ENCODE measurements around the gene ADD3.
A peak's percentile ranks its signal among the peaks of the same experiment; 100 is the strongest.

The ADD3 gene

DNA sequence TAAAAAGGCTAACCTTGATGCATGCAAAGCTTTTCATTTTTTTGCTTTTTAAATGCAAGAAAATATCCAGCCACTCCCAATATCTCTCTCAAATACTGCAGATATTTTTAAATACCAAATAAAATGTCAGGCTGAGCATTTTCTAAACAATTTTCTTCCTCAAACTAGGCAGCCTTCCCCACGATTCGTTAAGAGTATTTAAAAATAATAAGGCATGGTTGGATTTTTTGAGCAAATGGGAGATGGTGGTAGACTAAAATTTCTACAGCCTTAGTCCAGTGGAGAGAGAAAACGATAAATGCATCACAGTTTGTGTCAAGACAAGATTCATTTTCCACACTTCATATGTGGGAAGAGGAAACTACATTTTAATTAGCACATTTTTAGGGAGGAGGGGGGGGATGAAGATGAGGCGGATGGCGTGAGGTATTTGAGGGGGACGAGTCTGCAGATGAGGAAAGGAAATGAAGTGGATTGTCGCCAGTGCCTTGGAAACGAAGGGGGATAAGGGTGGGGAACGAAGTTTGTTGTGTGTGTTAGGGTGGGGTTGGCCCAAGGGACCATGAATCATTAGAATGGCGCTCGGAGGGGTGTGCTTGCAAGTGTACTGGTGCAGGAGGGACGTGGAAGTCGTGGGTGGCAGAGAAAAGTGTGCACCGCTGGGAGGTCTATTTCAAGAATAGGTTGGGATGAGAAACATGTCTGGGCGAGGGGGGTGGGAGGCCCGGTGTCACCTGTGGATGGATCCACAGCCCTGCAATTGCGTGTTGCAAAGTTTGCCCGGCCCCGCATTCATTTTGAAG lies 1.2 kb upstream of the ADD3 start:
- peak; percentile 47 for DNase-seq (ENCODE audit: low read depth)

DNA sequence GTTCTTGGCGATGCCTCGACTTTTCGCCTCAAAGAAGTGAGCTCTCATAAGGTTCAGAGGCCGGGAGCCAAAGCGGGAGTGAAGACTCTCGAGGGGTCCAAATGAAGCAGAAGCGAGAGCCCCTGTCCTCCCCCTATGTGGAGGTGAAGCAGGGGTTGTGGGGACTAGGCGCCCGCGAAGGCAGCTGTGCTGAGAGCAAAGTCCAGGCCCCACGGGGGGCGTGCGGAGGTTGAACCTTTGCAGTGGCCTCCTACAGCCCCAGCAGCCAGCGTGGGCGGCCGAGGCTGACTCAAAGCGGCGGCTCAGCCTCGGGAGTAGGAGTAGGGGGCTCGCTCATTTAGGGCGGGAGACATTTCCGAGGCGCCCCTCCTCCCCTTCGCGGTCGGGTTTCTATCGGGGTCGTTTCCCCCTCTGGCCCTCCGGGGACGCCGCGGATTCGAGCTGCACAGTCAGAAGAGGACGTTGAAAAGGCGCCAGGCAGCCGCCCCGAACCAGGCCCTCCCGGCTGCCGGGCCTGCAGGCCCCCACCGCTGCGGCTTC lies 553 bp upstream of the ADD3 start:
- DNase-seq (ENCODE audit: low read depth): no peak

- DNase-seq (ENCODE audit: low read depth): no peak
These were observed 945 bp downstream of the ADD3 start for GRCh38 chr10:110008518-110009339.

DNA sequence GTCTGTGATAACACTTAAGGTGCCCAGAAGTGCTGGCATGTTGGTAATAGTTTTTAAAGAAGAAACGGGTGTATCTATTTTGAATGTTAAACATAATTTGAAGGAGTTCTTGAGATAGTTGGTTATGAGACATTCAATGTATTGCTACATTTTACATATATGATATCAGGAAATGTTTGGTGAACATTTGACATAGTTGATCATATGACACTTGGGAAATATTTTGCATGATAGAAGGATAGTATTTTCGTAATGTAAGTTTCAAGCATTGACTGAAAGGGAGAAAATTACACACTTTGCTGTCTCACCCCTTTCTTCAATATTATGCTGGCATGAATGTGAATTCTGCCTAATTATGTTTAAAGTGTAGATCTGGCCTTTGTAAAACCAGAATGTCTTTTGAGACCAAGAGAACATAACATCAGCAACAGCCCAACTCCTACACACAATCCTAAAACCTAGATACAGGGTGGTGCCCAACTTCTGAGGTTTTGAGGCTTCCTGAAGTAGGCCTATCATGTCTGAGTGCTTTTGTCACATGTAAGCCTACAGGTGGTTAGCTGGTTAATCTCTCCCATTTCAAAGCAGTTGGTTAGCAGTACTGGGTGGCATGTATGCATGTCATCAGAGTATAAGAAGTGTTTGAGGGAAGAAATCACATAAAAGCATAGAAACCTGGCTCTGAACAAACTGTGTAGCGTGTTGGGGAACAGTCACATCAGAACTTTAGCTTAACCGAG lies 2.1 kb downstream of the ADD3 start:
- DNase-seq (ENCODE audit: low read depth): no peak

DNA sequence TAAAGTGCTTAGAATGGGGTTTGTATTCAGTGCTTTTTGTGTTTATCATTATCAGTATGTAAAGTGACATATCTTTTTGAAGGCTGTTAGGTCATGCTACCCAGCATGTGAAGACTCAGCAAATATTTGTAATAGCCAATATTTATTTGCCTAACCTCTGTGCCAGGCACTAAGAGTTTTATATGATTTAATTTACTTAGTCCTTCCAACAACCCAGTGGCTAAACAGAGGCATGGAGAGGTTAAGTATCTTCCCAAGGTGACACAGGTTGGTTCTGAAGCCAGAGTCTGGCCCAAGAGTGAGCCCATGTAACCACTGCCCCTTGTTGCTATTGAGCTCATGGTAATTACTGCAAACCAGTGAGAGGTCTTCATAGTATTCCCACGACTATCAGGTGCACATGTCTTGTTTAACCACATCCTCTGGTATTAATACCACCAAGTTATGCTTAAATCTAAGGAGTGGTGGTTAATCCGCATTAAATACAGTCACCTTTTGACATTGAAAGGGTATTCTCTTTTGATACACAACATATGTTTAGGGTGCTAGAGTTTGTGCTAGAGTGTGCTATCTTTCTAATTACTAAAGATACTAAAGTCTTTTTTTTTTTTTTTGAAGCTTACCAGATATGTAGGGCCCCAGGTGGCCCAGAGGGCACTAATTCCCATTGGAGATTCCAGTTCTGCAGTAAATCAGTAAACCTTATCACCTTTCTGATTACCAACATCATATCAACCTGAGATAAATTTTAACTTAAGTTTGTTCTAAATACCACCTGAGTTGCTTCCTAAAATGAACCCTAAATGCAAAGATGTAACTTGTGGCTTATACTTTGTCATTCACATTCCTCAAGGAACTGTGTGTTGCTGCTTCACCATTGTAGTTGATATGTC lies 2.9 kb downstream of the ADD3 start:
- DNase-seq (ENCODE audit: low read depth): no peak

DNA sequence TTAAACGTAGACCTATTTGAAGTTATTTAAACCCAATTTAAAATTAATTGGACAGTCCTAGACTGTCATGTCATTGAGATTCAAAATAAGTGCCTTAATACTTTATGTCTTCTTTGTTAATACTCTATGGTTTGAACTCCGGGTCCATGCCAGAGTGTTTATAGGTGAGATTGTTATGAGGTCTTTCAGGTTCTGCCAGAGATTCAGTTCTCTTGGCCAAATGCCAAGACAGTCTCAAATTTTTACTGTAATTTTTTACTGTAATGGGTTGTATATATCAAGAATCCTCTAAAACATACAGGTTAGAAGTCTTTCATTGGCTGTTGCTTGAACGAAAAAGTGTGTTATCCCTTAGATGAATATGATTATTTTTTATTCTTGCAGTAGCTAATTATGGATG lies 3.9 kb downstream of the ADD3 start:
- no peak for DNase-seq (ENCODE audit: low read depth)

- DNase-seq (ENCODE audit: low read depth): no peak
These were observed 6.0 kb downstream of the ADD3 start for GRCh38 chr10:110013630-110014293.

DNA sequence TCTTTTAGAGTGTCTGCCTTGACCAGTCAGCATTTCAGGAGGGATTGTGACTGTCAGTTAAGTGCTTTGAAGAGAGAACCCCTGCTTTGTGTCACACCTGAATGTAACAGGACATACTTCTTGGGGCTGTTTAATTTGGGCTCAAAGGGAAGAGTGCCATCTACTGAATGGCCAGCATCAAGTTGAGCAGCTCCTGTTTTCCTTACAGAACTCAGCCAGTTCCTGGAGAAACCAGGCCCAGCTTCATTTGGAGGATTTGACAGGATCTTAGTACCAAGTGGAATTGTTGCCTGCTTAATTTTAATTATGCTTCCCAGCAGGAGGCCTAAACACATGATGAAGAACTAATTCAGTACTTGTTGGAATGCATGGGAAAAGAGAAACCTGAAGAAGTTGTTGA lies 8.3 kb downstream of the ADD3 start:
- no peak for DNase-seq (ENCODE audit: low read depth)

DNA sequence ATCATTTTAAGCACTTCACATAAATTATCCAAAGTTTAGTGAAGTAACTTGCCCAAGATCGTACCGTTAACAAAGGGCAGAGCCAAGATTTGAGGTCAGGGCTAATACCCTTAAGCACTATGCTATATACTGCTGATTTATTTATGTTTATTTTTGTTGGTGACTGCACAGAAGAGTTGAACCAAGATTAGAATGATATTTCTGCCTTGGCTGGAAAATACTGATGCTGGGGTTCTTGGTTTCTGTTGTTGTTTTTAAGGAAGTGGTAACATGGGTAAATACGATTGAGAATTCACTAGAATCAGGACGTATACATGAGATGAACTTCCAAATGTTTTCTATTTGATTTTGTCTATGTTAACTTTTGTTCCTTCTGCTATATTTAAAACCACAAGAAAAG lies 9.3 kb downstream of the ADD3 start:
- DNase-seq (ENCODE audit: low read depth): no peak

DNA sequence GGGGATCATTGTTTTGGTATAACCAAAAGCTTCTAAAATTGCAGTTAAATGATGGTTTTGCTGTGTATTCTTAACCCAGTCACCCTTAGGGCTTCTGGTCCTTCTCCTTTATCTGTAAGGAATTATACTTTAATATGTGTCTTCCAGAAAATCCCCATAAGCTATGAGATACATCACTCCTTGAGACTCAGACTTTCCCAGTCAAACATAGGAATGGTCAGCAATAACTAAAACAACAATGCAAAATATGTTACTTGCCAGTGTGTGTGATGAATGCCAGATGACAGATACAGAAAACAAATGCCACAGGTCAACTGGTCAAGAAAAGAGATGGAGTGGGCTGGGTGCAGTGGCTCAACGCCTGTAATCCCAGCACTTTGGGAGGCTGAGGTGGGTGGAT lies 10.1 kb downstream of the ADD3 start:
- DNase-seq (ENCODE audit: low read depth): no peak

DNA sequence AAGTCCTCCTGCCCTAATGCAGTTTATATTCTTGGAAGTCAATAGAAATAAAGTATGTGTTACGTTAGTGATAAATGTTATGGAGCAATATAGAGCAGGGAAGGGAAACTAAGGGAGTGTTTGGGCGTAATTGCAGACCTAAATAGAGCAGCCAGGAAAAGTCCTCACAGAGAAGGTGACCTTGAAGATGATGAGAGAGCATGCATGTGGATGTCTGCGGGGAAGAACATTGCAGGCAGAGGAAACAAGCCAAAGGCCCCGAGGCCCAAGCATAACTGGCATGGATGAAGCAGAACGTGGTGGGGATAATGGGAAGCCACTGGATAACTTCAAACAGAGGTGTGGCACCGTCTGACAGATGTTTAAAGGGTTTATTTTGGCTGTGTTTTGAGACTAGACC lies 12.5 kb downstream of the ADD3 start:
- DNase-seq (ENCODE audit: low read depth): no peak

- no peak for DNase-seq (ENCODE audit: low read depth)
These were observed 15.1 kb downstream of the ADD3 start for GRCh38 chr10:110022716-110023504.

GRCh38 chr10:110023785-110024465 lies 16.1 kb downstream of the ADD3 start:
- DNase-seq (ENCODE audit: low read depth): no peak

DNA sequence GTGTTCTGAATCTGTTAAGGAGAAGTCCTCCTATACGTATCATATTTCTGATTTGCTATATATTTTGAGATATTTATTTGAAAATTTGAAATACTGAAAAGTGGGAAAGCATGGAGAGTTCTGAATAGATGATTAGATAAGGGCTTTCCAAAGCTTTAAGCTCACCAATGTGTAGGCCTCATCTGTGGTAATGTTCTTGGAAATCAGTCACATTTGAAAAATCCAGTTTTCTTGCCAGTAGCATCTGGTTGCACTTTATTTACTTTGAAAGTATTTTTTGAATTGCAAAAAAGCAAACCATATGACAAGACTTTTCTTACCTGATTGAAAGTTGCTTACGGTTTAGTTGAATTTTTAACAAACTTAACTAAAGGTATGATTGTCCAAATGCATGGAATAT lies 21.7 kb downstream of the ADD3 start:
- no peak for DNase-seq (ENCODE audit: low read depth)

DNA sequence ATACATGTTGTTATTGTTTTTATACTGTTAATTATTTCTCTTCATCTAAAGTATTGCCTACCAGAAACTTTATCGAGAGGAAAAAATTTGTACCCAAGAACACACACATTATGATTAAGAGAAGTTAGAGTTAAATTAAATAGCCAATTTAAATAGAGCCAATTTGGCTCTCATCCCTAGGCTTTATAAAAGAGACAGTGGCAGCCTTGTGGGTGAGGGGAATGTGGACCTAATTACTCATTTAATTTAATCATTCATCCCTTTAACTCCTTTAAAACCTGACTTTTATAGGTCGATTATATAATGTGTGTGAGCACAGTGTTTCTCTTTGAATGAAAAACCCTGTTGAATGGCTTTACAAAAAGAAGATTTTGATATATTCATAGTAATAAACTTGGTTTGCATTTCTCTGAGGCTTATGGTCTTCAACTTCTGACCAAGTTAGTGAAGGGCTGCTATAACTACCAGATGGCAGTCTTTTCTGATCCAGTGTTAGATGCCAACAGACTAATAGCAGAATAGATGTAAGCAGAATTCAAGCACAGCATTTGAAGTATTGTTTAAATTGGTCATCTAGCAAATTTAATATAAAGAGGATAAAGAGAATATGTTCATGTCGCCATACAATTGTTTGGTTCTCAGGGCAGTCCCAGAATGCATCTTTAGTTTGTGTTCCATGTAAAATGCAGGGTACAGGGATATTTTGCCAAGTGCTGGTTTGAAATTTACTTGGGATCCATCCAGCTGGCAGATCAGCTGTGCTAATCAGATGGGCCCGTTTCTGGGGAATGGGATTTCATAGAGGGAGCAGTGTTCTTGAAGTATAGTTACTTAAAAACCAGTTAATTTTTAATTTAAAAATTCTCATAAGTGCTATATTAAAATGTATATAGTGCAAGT lies 25.3 kb downstream of the ADD3 start:
- DNase-seq (ENCODE audit: low read depth): no peak

DNA sequence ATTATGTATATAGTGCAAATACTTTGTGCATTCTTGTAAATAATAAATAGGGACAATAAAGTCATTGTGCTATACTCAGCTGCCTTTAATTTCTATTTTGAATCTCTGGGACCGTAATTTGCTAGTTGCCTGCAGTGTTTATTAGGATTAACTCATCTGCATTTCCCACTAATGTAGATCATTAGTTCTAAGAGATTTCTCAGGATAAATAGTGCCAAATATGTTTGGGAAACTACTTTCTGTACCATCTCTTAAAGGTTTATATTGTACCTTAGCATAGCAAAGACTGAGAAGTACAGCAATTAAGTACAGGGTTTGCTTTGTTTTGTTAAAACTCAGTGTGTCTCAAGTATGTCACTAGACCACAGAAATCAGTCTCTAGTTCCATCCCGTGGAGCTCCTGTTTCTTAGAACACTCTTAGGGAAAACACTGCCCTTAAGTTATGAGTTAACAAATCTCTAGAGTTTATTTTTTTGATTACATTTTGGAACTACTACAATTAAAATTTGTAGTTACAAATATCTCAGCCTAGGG lies 26.0 kb downstream of the ADD3 start:
- DNase-seq (ENCODE audit: low read depth): no peak

- no peak for DNase-seq (ENCODE audit: low read depth)
These were observed 26.8 kb downstream of the ADD3 start for GRCh38 chr10:110034596-110034995.

Measured in non-pigmented ciliary epithelial cell (primary cell).